HL-60/S4 treated with retinoic acid at 250 ng/mL for 4 days and 3 days (cell line): ENCODE measurements around the gene DDX21.
"Not testable (repeated sequence)": the region's sequence is repeated elsewhere in the genome, so short reads cannot be mapped to it uniquely, and the experiment has no call there.

Experiments used
- in situ Hi-C: fragments of 300-500 bp; cut with MboI; formaldehyde crosslinking; loops from 2 replicates; pipeline ENCODE4 v1.7.0; 2022; ENCODE audit warnings: low sequenced_read_pairs

Gene DDX21

DNA sequence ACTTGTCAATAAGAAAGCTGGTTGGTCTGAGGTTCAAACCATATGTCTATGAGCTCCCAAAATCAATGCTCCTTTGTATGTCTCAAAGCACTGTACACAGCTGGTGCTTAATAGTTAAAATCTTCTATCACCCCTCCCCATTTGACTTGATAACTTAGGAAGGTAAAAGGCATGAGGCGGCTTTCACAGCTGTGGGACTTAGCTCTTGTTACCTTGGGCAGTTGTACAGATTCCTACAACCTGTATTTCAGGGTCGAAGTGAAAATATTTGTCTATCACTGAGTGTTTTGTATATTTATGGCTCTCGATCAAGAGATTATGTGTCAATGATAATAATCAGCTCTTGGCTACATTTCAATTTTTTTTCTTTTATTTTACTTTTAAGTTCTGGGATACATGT is 31.6 kb downstream of the DDX21 start:
- in situ Hi-C loops = no loop called here

DNA sequence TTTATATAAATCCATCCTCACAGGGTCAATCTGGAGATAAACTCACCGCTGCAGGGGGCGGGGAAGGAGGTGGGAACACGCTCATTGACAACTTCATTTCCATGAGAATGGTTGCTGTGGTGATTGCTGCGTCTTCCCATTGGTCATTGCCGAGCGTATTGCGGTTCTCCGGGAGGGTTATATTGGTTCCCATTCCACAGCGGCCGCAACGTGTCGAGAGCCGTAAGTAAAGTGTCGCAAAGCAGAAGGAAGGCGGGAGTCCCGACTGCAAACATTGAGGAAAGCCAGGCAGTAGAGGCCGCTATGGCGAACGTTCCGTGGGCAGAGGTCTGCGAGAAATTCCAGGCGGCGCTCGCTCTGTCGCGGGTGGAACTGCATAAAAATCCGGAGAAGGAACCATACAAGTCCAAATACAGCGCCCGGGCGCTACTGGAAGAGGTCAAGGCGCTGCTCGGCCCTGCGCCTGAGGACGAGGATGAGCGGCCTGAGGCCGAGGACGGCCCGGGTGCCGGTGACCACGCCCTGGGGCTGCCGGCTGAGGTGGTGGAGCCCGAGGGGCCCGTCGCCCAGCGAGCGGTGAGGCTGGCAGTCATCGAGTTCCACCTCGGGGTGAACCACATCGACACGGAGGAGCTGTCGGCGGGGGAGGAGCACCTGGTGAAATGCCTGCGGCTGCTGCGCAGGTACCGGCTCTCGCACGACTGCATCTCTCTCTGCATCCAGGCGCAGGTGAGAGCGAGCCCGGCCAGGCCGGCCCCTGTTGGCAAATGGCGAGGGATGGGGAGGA is 32.8 kb downstream of the DDX21 start, which contains the start of gene KIFBP:
Gene KIFBP (plus strand): TSS at position 274 of the 787 bp plus-strand sequence. CDS start 30 bp downstream, at position 304.
- in situ Hi-C loops = no loop called here

DNA sequence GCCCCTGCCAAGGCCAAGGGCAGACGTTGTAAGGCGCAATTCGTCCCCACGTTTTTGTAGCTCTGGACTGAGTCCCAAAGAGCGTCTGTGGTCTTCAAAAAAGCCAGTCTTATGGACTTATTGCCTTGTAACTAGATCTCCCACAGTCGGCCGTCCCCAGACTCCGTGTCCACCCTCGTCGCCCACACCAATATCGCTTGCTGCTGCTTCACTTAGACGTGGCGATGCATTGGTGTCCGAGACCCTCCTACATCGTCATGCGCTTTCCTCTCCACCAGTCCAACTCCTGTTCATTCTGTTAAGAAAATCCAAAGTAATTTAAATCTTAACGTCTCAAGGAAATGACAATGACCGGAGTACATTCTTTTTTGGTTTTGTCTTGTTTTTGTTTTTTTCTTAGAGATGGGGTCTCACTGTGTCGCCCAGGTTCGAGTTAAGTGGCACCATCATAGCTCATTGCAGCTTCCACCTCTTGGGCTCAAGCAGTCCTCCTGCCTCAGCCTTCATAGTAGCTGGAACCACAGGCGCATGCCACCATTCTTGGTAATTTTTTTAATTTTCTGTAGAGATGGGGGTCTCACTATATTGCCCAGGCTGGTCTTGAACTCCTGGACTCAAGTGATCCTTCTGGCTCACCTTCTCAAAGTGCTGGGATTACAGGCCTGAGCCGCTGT is 33.5 kb downstream of the DDX21 start:
- in situ Hi-C loops = no loop called here

GRCh38 chr10:68992636-68993440 is 36.9 kb downstream of the DDX21 start:
- in situ Hi-C loops = no loop called here

DNA sequence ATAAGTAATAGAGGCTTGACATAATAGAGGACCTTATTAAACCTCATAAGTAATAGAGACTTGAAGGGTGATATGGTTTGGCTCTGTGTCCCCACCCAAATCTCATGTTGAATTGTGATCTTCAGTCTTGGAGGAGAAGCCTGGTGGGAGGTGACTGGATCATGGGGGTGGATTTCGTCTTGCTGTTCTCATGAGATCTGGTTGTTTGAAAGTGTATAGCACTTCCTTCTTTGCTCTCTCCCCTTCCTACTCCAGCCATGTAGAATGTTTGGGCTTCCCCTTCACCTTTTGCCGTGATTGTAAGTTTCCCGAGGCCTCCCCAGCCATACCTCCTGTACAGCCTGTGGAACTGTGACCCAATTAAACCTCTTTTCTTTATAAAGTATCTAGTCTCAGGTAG is 41.2 kb downstream of the DDX21 start:
- in situ Hi-C loops = no loop called here

- in situ Hi-C loops = no loop called here
Measured at GRCh38 chr10:69004821-69005220, 48.9 kb downstream of the DDX21 start.

- in situ Hi-C loops = no loop called here
Measured at GRCh38 chr10:69005704-69006485, 49.9 kb downstream of the DDX21 start.

DNA sequence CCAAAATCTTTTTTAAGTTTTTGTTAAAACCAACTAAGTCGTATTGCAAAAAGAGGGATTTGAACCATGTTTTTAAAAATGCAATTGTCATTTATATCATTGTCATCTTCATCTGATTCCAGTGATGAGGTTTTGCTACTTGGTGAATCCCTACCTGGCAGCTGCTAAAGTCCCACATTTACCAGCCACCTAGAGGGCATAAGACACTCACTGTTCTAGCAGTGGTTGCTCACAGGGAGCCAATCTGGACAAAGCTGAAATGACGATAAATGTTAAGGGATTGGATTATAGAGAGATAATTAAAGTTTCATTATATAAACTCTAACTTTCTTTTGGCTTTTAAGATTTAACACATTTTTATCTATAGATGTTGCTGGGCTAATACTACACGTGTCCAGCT is 51.3 kb downstream of the DDX21 start:
- in situ Hi-C loops = no loop called here

GRCh38 chr10:69009360-69009759 is 53.4 kb downstream of the DDX21 start:
- in situ Hi-C loops = no loop called here

DNA sequence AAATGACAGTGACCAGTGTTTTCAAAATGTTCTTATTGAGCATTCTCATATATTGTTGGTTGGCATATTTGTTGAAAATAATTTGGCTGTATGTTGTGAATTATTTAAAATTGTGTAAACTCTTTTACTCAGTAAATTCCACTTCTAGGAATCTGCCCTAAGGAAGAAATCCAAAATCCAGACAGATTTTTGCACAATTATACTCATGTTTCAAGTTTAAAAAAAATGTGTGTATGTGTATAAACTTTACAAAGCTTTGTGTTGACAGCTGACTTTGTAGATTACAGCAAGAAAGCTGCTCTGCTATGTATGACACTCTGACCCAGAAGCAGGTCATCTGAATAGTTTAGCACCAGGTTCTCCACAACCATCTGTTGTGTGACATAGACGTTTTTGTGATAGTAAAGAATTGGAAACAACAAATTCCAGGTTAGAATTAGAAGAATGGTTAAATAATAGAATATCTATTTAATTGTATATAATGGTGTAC is 54.2 kb downstream of the DDX21 start:
- in situ Hi-C loops = no loop called here

- in situ Hi-C loops = not testable (repeated sequence)
Measured at GRCh38 chr10:69012778-69013177, 56.8 kb downstream of the DDX21 start.

- in situ Hi-C loops = no loop called here
Measured at GRCh38 chr10:69014171-69014570, 58.2 kb downstream of the DDX21 start.

DNA sequence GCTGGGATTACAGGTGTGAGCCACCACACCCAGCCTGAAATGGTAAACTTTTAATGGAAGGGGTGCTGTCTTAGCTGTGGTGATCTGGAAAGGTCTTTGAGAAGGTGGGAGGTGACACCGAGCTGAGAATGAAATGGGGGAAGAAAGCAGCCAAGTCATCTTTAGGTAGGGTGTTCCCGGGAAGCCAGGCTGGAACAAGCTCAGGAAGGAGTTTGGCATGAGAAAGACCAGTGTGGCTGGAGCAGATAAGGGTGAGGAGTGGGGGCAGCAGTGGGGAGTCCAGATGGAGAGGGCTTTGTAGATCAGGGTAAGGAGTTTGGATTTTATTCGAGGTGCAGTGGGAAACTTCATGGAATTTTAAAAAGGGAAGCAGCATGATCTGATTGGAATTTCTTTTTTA is 62.6 kb downstream of the DDX21 start:
- in situ Hi-C loops = no loop called here

- in situ Hi-C loops = no loop called here
Measured at GRCh38 chr10:69022611-69023010, 66.6 kb downstream of the DDX21 start.

- in situ Hi-C loops = no loop called here
Measured at GRCh38 chr10:69025370-69025896, 69.5 kb downstream of the DDX21 start.

- in situ Hi-C loops = no loop called here
Measured at GRCh38 chr10:69033256-69033655, 77.3 kb downstream of the DDX21 start.
